Measurements from ENCODE around the gene ATP11A. TPM values are rescaled to one million over a fixed set of nuclear protein-coding genes. Genes with fewer than 3 reads are reported as not detected.

ATP11A gene
- total RNA-seq, 1 experiment from 2014 or later = 232 TPM

GRCh38 chr13:112931028-112931934 is 241.4 kb downstream of the ATP11A start:
- Mint-ChIP-seq H3K27ac (ENCODE audit: unreplicated experiment) (peak overlapping the region; percentile 4), H3K36me3 (ENCODE audit: insufficient read depth, unreplicated experiment) (no peaks in the 10 kb centered on the region), H3K4me3 (ENCODE audit: unreplicated experiment) (peak overlapping the region; percentile 78), H3K9me3 (ENCODE audit: unreplicated experiment) (no peaks in the 10 kb centered on the region), H3K27me3 (ENCODE audit: insufficient read depth, unreplicated experiment) (no peaks in the 10 kb centered on the region), H3K4me1 (ENCODE audit: low read depth, unreplicated experiment) (peaks cover 17% of the 10 kb centered on the region)
- H3K27me3 ChIP-seq (replicated peaks; ENCODE audit: control insufficient read depth, insufficient read depth, low read length) = no peaks in the 10 kb centered on the region
- intact Hi-C loops (cut with micrococcal nuclease; ENCODE audit: unreplicated experiment) = loop anchor here (1.0 to 2.0 kb wide), 2 partner anchors 24 to 38 kb away; no protein-coding TSS in a partner anchor
- H3K9me3 ChIP-seq = no peaks in the 10 kb centered on the region
- no peaks in the 10 kb centered on the region for H3K36me3 ChIP-seq (ENCODE audit: control insufficient read depth, insufficient read depth, low read length)
- BruUV-seq (replicated peaks) = no TSS peak
- H3K4me1 ChIP-seq = peaks cover 25% of the 10 kb centered on the region
- POLR2A ChIA-PET = interaction anchor here (0.6 to 1.4 kb wide), 4 partner anchors 8 to 38 kb away, joined by 4 read pairs; no protein-coding TSS in a partner anchor
- peak; percentile 75 to 97 for TF ChIP-seq CTCF (IDR thresholded peaks at IDR 0.05; ENCODE audit: insufficient read depth in 1 of 2, low read depth in 1 of 2, low read length in 1 of 2, severe bottlenecking in 1 of 2, unreplicated experiment in 1 of 2)
- CTCF ChIA-PET = interaction anchor here (0.6 to 2.2 kb wide), 13 partner anchors 9 to 209 kb away, joined by 3 to 20 read pairs (median 5); no protein-coding TSS in a partner anchor
- DNase-seq = peak; percentile 80 to 81
- H3K4me3 ChIP-seq (ENCODE audit: low read depth, low read length) = peak overlapping the region; percentile 32

DNA sequence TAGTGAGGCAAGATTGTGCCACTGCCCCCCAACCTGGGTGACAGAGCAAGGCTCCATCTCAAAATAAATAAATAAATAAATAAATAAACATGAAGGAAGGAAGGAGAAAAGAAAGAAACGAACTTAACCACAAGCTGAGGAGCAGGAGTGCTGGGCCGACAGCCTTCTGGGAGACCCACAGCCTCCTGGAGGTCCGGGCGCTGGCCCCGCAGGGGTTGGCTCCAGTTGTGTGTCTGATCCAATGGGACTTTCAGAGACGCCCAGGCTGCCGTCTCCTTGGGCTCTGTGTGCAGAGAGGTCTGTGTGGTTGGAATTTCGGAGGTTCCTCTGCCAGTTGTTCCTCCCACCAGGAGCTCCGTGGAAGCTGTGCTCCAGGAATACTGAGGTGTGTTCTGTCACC is 243.1 kb downstream of the ATP11A start:
- peaks cover 25% of the 10 kb centered on the region for H3K4me1 ChIP-seq
- Mint-ChIP-seq H3K4me1 (ENCODE audit: low read depth, unreplicated experiment) (peaks cover 15% of the 10 kb centered on the region), H3K27me3 (ENCODE audit: insufficient read depth, unreplicated experiment) (no peaks in the 10 kb centered on the region), H3K9me3 (ENCODE audit: unreplicated experiment) (peaks cover 8% of the 10 kb centered on the region), H3K36me3 (ENCODE audit: insufficient read depth, unreplicated experiment) (peaks cover 7% of the 10 kb centered on the region), H3K27ac (ENCODE audit: unreplicated experiment) (no peak overlapping the region), H3K4me3 (ENCODE audit: unreplicated experiment) (no peak overlapping the region)
- no TSS peak for BruUV-seq (replicated peaks)
- TF ChIP-seq CTCF (IDR thresholded peaks at IDR 0.05; ENCODE audit: insufficient read depth in 1 of 2, low read depth in 1 of 2, low read length in 1 of 2, severe bottlenecking in 1 of 2, unreplicated experiment in 1 of 2) = no peak
- no peaks in the 10 kb centered on the region for H3K27me3 ChIP-seq (replicated peaks; ENCODE audit: control insufficient read depth, insufficient read depth, low read length)
- H3K4me3 ChIP-seq (ENCODE audit: low read depth, low read length) = no peak overlapping the region
- ChIA-PET POLR2A (no interaction called here), CTCF (interaction anchor here (2.2 kb wide), 1 partner anchor 11 kb away, joined by 20 read pairs; no protein-coding TSS in a partner anchor)
- intact Hi-C loops (cut with micrococcal nuclease; ENCODE audit: unreplicated experiment) = no loop called here
- no peaks in the 10 kb centered on the region for H3K9me3 ChIP-seq
- DNase-seq = no peak
- no peaks in the 10 kb centered on the region for H3K36me3 ChIP-seq (ENCODE audit: control insufficient read depth, insufficient read depth, low read length)

DNA sequence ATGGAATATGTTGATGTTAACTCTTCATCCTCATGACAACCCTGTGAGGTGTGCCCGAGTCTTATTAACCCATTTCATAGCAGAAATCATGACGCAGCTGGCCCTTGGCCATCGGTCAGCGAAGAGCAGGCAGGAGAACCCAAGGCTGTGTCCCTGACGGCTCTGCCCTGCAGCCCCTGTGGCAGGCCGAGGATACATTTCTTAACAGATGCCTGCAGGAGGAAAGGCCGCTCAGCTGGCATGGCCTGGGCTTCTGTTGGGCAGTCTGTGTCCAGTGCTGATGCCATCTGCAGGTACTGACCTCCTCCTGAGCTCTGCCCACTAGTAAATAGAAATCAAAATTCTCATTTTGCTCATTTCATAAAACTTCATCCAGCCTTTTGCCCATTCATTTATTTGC is 243.8 kb downstream of the ATP11A start:
- no peaks in the 10 kb centered on the region for H3K36me3 ChIP-seq (ENCODE audit: control insufficient read depth, insufficient read depth, low read length)
- BruUV-seq (replicated peaks) = no TSS peak
- peaks cover 7% of the 10 kb centered on the region for H3K36me3 Mint-ChIP-seq (ENCODE audit: insufficient read depth, unreplicated experiment)
- no peak for TF ChIP-seq CTCF (IDR thresholded peaks at IDR 0.05; ENCODE audit: insufficient read depth in 1 of 2, low read depth in 1 of 2, low read length in 1 of 2, severe bottlenecking in 1 of 2, unreplicated experiment in 1 of 2)
- no peak overlapping the region for H3K4me3 Mint-ChIP-seq (ENCODE audit: unreplicated experiment)
- H3K9me3 ChIP-seq = no peaks in the 10 kb centered on the region
- peaks cover 8% of the 10 kb centered on the region for H3K9me3 Mint-ChIP-seq (ENCODE audit: unreplicated experiment)
- ChIA-PET CTCF (no interaction called here), POLR2A (no interaction called here)
- no peaks in the 10 kb centered on the region for H3K27me3 ChIP-seq (replicated peaks; ENCODE audit: control insufficient read depth, insufficient read depth, low read length)
- DNase-seq = no peak
- peaks cover 9% of the 10 kb centered on the region for H3K4me1 Mint-ChIP-seq (ENCODE audit: low read depth, unreplicated experiment)
- intact Hi-C loops (cut with micrococcal nuclease; ENCODE audit: unreplicated experiment) = no loop called here
- no peak overlapping the region for H3K27ac Mint-ChIP-seq (ENCODE audit: unreplicated experiment)
- H3K27me3 Mint-ChIP-seq (ENCODE audit: insufficient read depth, unreplicated experiment) = no peaks in the 10 kb centered on the region
- no peak overlapping the region for H3K4me3 ChIP-seq (ENCODE audit: low read depth, low read length)
- peaks cover 21% of the 10 kb centered on the region for H3K4me1 ChIP-seq

Data from Caco-2 (cell line).